Measurements from ENCODE around the gene SF3B5. TPM values are rescaled to one million over a fixed set of nuclear protein-coding genes. Genes with fewer than 3 reads are reported as not detected.
A peak's percentile ranks its signal among the peaks of the same experiment; 100 is the strongest.
"Not testable (repeated sequence)": the region's sequence is repeated elsewhere in the genome, so short reads cannot be mapped to it uniquely, and the experiment has no call there.

The SF3B5 gene
- polyA plus RNA-seq, 1 donor, result 108 TPM

- no peak for DNase-seq
These were observed 14.8 kb upstream of the SF3B5 start for GRCh38 chr6:144110210-144110609.

- DNase-seq, result peak; percentile 7
These were observed 10.8 kb upstream of the SF3B5 start for GRCh38 chr6:144106206-144106605.

GRCh38 chr6:144104898-144105487 lies 9.6 kb upstream of the SF3B5 start:
- peak; percentile 77 for DNase-seq

- no peak for DNase-seq
These were observed 9.1 kb upstream of the SF3B5 start for GRCh38 chr6:144104488-144104887.

- no peak for DNase-seq
These were observed 7.7 kb upstream of the SF3B5 start for GRCh38 chr6:144103026-144103563.

GRCh38 chr6:144098993-144099392 lies 3.6 kb upstream of the SF3B5 start:
- no peak for DNase-seq

- peak; percentile 2 for DNase-seq
These were observed 641 bp downstream of the SF3B5 start for GRCh38 chr6:144094731-144095133.

- DNase-seq, result no peak
These were observed 1.7 kb downstream of the SF3B5 start for GRCh38 chr6:144093658-144094057.

GRCh38 chr6:144093236-144093635 lies 2.1 kb downstream of the SF3B5 start:
- DNase-seq, result no peak

GRCh38 chr6:144090384-144090783 lies 5.0 kb downstream of the SF3B5 start:
- DNase-seq, result no peak

- DNase-seq, result no peak
These were observed 7.5 kb downstream of the SF3B5 start for GRCh38 chr6:144087789-144088426.

- no peak for DNase-seq
These were observed 8.4 kb downstream of the SF3B5 start for GRCh38 chr6:144086959-144087358.

GRCh38 chr6:144083172-144083571 lies 12.2 kb downstream of the SF3B5 start:
- DNase-seq, result no peak

- DNase-seq, result not testable (repeated sequence)
These were observed 13.0 kb downstream of the SF3B5 start for GRCh38 chr6:144082412-144082811.

- no peak for DNase-seq
These were observed 17.5 kb downstream of the SF3B5 start for GRCh38 chr6:144077871-144078270.

GRCh38 chr6:144075875-144076274 lies 19.5 kb downstream of the SF3B5 start:
- DNase-seq, result no peak

GRCh38 chr6:144075187-144075586 lies 20.2 kb downstream of the SF3B5 start:
- no peak for DNase-seq

GRCh38 chr6:144073024-144073423 lies 22.3 kb downstream of the SF3B5 start:
- DNase-seq, result no peak

GRCh38 chr6:144069506-144069905 lies 25.9 kb downstream of the SF3B5 start:
- DNase-seq, result no peak

GRCh38 chr6:144068794-144069193 lies 26.6 kb downstream of the SF3B5 start:
- DNase-seq, result no peak

- no peak for DNase-seq
These were observed 28.5 kb downstream of the SF3B5 start for GRCh38 chr6:144066741-144067484.

GRCh38 chr6:144066255-144066654 lies 29.1 kb downstream of the SF3B5 start:
- DNase-seq, result no peak

GRCh38 chr6:144065213-144065660 lies 30.1 kb downstream of the SF3B5 start:
- DNase-seq, result no peak
